G401 (cell line): ENCODE data around the gene PHF1. TPM values are rescaled to one million over a fixed set of nuclear protein-coding genes. Genes with fewer than 3 reads are reported as not detected.
A peak's percentile ranks its signal among the peaks of the same experiment; 100 is the strongest.

Experiments
- DNase-seq: peaks from one replicate; pipeline ENCODE4 v3.0.0-alpha.2; 2015; ENCODE audit warnings: low spot score
- in situ Hi-C: cut with HindIII; loops from 2 replicates; pipeline ENCODE4 v1.10.0; 2016; ENCODE audit warnings: low sequenced_read_pairs, mixed read lengths
- total RNA-seq: library from RNA; depleted of rRNA; stranded (reverse); fragments of >200 nt; shearing (Covaris generic); gene quantifications from 2 replicates; pipeline ENCODE4 v1.2.3, GENCODE V29; 2014; rRNA removed

PHF1 gene
- total RNA-seq, 1 experiment from 2014 or later = 38.0 TPM

DNA sequence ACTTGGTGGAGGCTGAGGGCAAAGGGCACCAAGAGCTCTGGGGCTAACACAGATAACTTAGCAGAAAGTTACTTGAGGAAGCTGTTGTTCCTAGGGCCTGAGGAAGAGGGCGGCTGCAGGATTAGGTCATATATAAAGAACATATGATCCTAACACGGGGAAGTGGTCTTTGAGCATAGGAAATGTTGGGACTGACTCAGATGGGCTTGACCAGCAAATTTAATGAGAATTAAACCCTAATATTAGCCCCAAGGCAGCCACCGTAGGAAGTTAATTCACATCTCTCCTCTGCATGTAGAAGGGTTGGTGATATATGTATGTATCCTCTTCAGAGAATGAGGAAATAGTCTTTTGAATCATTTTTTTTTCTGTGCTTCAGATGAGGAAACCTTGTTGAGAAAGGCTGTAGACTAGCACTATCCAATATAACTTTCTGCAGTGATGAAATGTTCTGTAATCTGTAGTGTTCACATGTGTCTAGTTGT lies 34.3 kb downstream of the PHF1 start:
- no peak for DNase-seq
- in situ Hi-C loops = no loop called here

- in situ Hi-C loops = no loop called here
- DNase-seq = no peak
Measured at GRCh38 chr6:33446356-33446755, 35.5 kb downstream of the PHF1 start.

GRCh38 chr6:33450434-33450833 lies 39.6 kb downstream of the PHF1 start:
- DNase-seq = no peak
- in situ Hi-C loops = no loop called here

DNA sequence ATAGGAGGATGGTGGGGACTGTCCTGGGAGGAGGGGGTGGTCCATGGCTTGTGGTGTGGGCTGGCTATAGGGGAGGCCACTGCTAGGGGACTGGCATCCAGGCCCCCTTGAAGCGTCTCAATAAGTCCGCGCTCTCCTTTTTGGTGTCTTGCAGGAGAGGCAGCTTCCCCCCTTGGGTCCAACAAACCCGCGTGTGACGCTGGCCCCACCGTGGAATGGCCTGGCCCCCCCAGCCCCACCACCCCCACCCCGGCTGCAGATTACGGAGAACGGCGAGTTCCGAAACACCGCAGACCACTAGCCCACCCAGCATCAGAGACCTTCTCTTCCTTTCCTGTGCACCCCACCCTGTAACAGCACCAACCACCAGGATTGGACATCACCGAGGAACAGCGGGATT lies 40.8 kb downstream of the PHF1 start:
- no peak for DNase-seq
- in situ Hi-C loops = no loop called here

- DNase-seq = no peak
Measured at GRCh38 chr6:33452496-33452895, 41.7 kb downstream of the PHF1 start.

GRCh38 chr6:33453393-33454008 lies 42.7 kb downstream of the PHF1 start:
- DNase-seq = peak; percentile 18
- in situ Hi-C loops = no loop called here

More at GRCh38 chr6:33452496-33452895, 41.7 kb downstream of the PHF1 start:
- in situ Hi-C loops = no loop called here

DNA sequence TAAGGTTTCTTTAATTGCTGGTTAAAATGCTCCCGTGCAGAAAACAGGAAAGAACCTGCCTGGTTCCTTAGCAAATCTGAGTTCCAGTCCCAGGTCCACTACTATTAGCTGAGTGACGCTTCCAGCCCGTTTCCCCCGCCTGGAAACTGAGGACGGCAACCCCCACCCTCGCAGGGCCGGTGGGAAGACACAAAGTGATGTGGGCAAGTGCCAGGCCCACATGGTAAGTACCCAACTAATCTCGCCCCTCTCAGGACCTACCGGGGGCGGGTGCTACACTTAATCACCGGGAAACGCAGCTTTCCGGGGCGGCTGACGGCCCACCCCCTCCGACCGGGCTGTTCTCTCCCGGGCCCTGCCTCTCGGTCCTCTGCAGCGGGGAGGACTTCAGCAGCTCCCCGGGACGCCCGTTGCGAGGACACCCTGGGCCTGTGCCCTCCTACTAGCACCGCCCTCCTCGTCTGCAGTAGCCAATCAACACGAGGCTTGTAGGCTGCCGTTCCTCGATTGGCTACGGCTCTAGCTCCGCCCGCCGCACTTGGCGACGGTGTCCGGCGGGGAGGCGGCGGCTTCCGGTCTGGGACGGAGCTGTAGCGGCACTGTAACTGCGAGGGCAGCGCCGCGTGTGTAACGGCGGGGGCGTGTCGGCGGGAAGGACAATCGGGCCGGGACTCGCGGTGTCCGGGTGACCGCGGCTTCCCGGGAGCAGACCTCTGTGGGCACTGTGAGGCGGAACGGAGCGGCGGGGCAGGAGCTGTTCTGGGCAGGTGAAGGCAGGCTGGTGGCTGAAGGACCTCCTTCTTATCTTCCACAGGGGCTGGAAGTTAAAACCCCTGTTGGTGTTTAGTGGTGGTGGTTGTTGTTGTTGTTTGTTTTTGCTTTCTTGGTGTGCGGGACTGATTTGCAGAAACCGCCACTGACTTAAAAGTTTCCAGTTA lies 43.5 kb downstream of the PHF1 start, which contains the start of gene ZBTB9:
Gene ZBTB9 (plus strand): TSS at position 568 of the 938 bp plus-strand sequence. CDS start 525 bp downstream, outside the sequence.
- in situ Hi-C loops = no loop called here
- DNase-seq = peak; percentile 98

GRCh38 chr6:33455051-33455450 lies 44.2 kb downstream of the PHF1 start:
- in situ Hi-C loops = no loop called here
- DNase-seq = no peak

GRCh38 chr6:33456156-33456555 lies 45.3 kb downstream of the PHF1 start:
- DNase-seq = no peak
- in situ Hi-C loops = no loop called here

GRCh38 chr6:33458676-33459075 lies 47.9 kb downstream of the PHF1 start:
- DNase-seq = no peak
- in situ Hi-C loops = no loop called here

DNA sequence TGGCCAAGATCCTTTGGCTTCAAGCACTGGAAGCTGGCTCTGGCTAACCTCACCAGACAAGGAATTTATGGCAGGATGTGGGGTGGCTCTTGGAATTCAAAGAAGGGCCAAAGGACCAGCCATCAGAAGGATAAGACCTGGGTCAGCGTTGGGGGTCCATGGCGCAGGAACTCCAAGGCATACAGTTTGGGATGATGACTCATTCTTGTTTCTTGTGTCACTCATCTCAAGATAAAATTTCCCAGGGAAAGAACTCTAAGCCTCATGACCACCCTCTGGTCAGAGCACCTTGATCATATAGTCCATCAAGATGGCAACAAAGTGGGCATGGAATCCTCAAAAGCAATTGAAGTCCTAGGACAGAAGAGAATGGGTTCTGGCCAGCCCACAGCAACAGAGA lies 48.4 kb downstream of the PHF1 start:
- in situ Hi-C loops = no loop called here
- no peak for DNase-seq

Other genes with a start within 250 kb of the PHF1 start
- 7.0 and 10.4 TPM in 2 replicates for gene COL11A2, start 218.5 kb upstream of the PHF1 start, total RNA-seq
- 11.5 and 18.8 TPM in 2 replicates for gene RXRB, start 210.3 kb upstream of the PHF1 start, total RNA-seq
- gene SLC39A7, start 210.1 kb upstream of the PHF1 start, total RNA-seq = 102 and 108 TPM in 2 replicates
- 13.3 and 18.2 TPM in 2 replicates for gene HSD17B8, start 206.4 kb upstream of the PHF1 start, total RNA-seq
- gene RING1, start 202.5 kb upstream of the PHF1 start, total RNA-seq = 51.2 and 53.3 TPM in 2 replicates
- gene VPS52, start 139.1 kb upstream of the PHF1 start, total RNA-seq = 11.3 and 27.1 TPM in 2 replicates
- 3,510 and 5,097 TPM in 2 replicates for gene RPS18, start 138.9 kb upstream of the PHF1 start, total RNA-seq
- 0.61 and 1.9 TPM in 2 replicates for gene B3GALT4, start 133.9 kb upstream of the PHF1 start, total RNA-seq
- 91.6 and 107 TPM in 2 replicates for gene WDR46, start 121.8 kb upstream of the PHF1 start, total RNA-seq
- gene PFDN6, start 121.4 kb upstream of the PHF1 start, total RNA-seq = 131 and 154 TPM in 2 replicates
- 58.4 and 62.4 TPM in 2 replicates for gene RGL2, start 112.1 kb upstream of the PHF1 start, total RNA-seq
- gene TAPBP, start 96.9 kb upstream of the PHF1 start, total RNA-seq = 29.8 and 32.7 TPM in 2 replicates
- 12.8 and 17.1 TPM in 2 replicates for gene ZBTB22, start 93.3 kb upstream of the PHF1 start, total RNA-seq
- gene DAXX, start 88.1 kb upstream of the PHF1 start, total RNA-seq = 49.3 and 66.2 TPM in 2 replicates
- gene KIFC1, start 19.2 kb upstream of the PHF1 start, total RNA-seq = 98.5 and 123 TPM in 2 replicates
- 304 and 376 TPM in 2 replicates for gene CUTA, start 7.1 kb downstream of the PHF1 start, total RNA-seq
- gene SYNGAP1, start 9.1 kb downstream of the PHF1 start, total RNA-seq = 4.0 and 7.4 TPM in 2 replicates
- 20.0 and 25.1 TPM in 2 replicates for gene ZBTB9, start 43.6 kb downstream of the PHF1 start, total RNA-seq
- gene BAK1, start 169.3 kb downstream of the PHF1 start, total RNA-seq = 200 and 209 TPM in 2 replicates
- 66.0 and 67.9 TPM in 2 replicates for gene ITPR3, start 210.3 kb downstream of the PHF1 start, total RNA-seq